Measurements from ENCODE around the gene ZNHIT6.

Gene ZNHIT6

GRCh38 chr1:85615586-85616363, 92.5 kb downstream of the ZNHIT6 start:
- no peak for DNase-seq

GRCh38 chr1:85612704-85613361, 95.4 kb downstream of the ZNHIT6 start:
- no peak for DNase-seq

GRCh38 chr1:85611856-85612255, 96.4 kb downstream of the ZNHIT6 start:
- DNase-seq, result no peak

- no peak for DNase-seq
Measured at GRCh38 chr1:85611425-85611824, 96.8 kb downstream of the ZNHIT6 start.

- no peak for DNase-seq
Measured at GRCh38 chr1:85609976-85610375, 98.3 kb downstream of the ZNHIT6 start.

- no peak for DNase-seq
Measured at GRCh38 chr1:85608851-85609250, 99.4 kb downstream of the ZNHIT6 start.

GRCh38 chr1:85607921-85608265, 100.3 kb downstream of the ZNHIT6 start:
- no peak for DNase-seq

- DNase-seq, result no peak
Measured at GRCh38 chr1:85607126-85607920, 100.9 kb downstream of the ZNHIT6 start.

- no peak for DNase-seq
Measured at GRCh38 chr1:85606414-85606800, 101.8 kb downstream of the ZNHIT6 start.

- no peak for DNase-seq
Measured at GRCh38 chr1:85605484-85606413, 102.5 kb downstream of the ZNHIT6 start.

GRCh38 chr1:85604298-85604997, 103.8 kb downstream of the ZNHIT6 start:
- no peak for DNase-seq

- no peak for DNase-seq
Measured at GRCh38 chr1:85603086-85603880, 105.0 kb downstream of the ZNHIT6 start.

GRCh38 chr1:85602571-85602970, 105.7 kb downstream of the ZNHIT6 start:
- no peak for DNase-seq

- DNase-seq, result no peak
Measured at GRCh38 chr1:85601901-85602300, 106.3 kb downstream of the ZNHIT6 start.

GRCh38 chr1:85599681-85600080, 108.6 kb downstream of the ZNHIT6 start:
- DNase-seq, result no peak

Data from CD4-positive, alpha-beta T cell treated with Interleukin-12 subunit alpha and Interleukin-12 subunit beta, for 1 hour (primary cell).